ENCODE results near the gene KIF26A.

DNA sequence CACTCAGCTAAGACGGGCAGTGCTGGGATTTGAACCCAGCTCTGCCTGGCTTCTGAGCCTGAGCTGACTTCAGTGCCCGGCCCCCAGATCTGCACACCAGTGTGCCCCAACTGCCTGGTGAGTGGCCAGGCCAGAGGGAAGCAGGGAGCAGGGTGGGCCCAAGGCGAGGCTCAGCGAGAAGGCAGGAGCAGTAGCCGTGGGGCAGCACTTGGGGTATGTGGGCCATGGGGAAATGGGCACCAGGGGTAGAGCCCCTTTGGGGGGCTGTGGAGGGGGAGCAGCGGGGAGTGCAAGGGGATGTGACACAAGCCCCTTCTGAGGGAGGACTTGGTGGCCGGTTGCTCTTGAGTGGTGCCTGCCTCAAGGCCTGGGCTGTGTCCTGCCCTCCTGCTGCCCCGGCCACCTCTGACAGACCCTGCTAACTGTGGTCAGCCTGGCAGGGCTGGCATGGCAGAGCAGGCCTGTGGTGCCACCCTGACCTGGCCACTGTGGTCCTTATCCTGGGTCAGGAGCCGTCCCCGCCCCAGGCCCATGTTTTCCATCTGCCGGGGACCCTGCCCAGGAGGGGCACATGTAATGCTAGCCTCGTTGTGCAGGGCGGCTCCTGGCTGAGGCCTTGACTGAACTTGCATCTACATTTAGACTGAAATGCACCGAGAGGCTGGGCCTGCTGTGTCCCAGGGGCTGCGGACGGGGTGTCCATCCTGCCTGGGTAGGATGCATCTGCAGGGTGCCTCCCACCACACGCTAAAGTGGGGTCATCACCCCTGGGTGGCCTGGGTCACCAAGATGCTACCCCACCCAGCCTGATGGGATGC is 90.5 kb downstream of the KIF26A start:
- TF ChIP-seq POLR2A (IDR thresholded peaks at IDR 0.05) (no peak), POLR2AphosphoS5 (IDR thresholded peaks at IDR 0.05) (no peak)
- TF ChIP-seq, protein P1, sequence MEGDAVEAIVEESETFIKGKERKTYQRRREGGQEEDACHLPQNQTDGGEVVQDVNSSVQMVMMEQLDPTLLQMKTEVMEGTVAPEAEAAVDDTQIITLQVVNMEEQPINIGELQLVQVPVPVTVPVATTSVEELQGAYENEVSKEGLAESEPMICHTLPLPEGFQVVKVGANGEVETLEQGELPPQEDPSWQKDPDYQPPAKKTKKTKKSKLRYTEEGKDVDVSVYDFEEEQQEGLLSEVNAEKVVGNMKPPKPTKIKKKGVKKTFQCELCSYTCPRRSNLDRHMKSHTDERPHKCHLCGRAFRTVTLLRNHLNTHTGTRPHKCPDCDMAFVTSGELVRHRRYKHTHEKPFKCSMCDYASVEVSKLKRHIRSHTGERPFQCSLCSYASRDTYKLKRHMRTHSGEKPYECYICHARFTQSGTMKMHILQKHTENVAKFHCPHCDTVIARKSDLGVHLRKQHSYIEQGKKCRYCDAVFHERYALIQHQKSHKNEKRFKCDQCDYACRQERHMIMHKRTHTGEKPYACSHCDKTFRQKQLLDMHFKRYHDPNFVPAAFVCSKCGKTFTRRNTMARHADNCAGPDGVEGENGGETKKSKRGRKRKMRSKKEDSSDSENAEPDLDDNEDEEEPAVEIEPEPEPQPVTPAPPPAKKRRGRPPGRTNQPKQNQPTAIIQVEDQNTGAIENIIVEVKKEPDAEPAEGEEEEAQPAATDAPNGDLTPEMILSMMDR (IDR thresholded peaks at IDR 0.05): no peak

All from prostate gland (tissue), 2 donors.